ENCODE measurements around the gene ZC3H18.

ZC3H18 gene

DNA sequence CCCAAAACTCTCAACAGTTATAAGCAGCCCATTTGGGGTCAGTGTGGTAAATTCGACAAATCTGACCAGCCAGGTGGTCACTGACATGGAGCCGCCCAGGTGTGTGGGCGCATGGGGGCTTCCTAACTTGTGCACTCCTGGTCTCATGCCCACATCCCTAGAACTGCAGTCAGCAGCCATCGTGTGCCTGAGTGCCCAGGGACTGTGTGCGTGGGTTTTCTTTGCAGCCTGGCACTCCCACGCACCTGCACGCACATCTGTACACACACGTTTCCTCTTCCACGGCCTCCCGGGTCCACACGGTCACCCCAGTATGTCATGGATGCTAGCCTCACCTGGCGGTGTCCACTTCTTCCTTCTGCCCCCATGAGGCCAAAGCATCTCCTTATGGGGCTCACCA, 38.9 kb upstream of the ZC3H18 start:
- peak overlapping the region; percentile 17 for H3K4me3 ChIP-seq (ENCODE audit: low read depth, low read length)
- TF ChIP-seq POLR2A (IDR thresholded peaks at IDR 0.05; ENCODE audit: extremely low read depth, insufficient read length) (no peak), MYC (IDR thresholded peaks at IDR 0.05; ENCODE audit: low read depth, low read length) (no peak)
- TF ChIP-seq, protein P1, sequence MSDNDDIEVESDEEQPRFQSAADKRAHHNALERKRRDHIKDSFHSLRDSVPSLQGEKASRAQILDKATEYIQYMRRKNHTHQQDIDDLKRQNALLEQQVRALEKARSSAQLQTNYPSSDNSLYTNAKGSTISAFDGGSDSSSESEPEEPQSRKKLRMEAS (IDR thresholded peaks at IDR 0.05; ENCODE audit: low read depth, low read length): no peak
- TF ChIP-seq, protein P2, sequence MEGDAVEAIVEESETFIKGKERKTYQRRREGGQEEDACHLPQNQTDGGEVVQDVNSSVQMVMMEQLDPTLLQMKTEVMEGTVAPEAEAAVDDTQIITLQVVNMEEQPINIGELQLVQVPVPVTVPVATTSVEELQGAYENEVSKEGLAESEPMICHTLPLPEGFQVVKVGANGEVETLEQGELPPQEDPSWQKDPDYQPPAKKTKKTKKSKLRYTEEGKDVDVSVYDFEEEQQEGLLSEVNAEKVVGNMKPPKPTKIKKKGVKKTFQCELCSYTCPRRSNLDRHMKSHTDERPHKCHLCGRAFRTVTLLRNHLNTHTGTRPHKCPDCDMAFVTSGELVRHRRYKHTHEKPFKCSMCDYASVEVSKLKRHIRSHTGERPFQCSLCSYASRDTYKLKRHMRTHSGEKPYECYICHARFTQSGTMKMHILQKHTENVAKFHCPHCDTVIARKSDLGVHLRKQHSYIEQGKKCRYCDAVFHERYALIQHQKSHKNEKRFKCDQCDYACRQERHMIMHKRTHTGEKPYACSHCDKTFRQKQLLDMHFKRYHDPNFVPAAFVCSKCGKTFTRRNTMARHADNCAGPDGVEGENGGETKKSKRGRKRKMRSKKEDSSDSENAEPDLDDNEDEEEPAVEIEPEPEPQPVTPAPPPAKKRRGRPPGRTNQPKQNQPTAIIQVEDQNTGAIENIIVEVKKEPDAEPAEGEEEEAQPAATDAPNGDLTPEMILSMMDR (IDR thresholded peaks at IDR 0.05; ENCODE audit: low read depth, low read length): no peak
- DNase-seq (ENCODE audit: low read depth): peak; percentile 53

DNA sequence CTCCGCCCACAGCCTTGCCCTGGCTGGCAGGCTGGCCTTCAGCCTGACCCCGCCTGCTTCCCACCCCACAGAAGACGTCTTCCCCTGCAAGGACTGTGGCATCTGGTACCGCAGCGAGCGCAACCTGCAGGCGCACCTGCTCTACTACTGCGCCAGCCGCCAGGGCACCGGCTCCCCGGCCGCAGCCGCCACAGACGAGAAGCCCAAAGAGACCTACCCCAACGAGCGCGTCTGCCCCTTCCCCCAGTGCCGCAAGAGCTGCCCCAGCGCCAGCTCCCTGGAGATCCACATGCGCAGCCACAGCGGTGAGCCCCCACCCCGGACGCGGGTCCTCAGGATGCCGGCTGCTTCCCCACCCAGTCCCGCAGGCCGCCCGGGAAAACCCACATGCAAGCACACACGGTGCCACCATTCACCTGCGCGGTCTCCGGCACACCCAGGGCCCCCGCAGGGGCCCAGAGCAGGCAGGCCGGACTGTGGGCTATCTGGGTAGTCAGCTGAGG, 38.2 kb upstream of the ZC3H18 start:
- peak; percentile 64 for DNase-seq (ENCODE audit: low read depth)
- H3K4me3 ChIP-seq (ENCODE audit: low read depth, low read length): no peak overlapping the region
- TF ChIP-seq MYC (IDR thresholded peaks at IDR 0.05; ENCODE audit: low read depth, low read length): no peak
- TF ChIP-seq POLR2A (IDR thresholded peaks at IDR 0.05; ENCODE audit: extremely low read depth, insufficient read length): no peak
- TF ChIP-seq, protein P1 (IDR thresholded peaks at IDR 0.05; ENCODE audit: low read depth, low read length): no peak
- TF ChIP-seq, protein P2 (IDR thresholded peaks at IDR 0.05; ENCODE audit: low read depth, low read length): no peak

DNA sequence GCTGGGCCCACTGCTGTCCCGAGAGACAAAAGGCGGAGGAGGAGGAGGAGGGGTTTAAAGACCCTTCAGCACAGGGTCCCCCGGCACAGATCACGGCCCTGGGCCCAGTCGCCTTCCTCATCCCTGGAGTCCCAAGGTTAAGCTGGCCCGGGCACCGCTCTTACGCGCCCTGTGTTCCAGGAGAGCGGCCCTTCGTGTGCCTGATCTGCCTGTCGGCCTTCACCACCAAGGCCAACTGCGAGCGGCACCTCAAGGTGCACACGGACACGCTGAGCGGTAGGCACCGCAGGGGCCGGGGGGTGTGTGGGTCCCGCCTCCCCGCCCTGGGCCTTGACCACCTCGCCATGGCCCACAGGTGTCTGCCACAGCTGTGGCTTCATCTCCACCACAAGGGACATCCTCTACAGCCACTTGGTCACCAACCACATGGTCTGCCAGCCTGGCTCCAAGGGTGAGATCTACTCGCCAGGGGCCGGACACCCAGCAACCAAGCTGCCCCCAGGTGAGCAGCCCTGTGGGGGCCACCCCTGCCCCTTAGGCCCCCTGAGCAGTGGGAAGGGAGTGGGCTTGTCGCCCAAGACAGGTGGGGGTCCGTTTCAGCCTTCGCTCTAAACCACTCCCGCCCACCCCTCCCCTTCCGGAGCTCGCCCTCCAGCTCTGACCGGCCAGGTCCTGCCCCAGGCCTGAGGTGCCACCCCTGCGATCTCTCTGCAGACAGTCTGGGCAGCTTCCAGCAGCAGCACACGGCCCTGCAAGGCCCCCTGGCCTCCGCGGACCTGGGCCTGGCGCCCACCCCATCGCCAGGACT, 37.6 kb upstream of the ZC3H18 start:
- H3K4me3 ChIP-seq (ENCODE audit: low read depth, low read length): no peak overlapping the region
- TF ChIP-seq POLR2A (IDR thresholded peaks at IDR 0.05; ENCODE audit: extremely low read depth, insufficient read length): no peak
- TF ChIP-seq MYC (IDR thresholded peaks at IDR 0.05; ENCODE audit: low read depth, low read length): no peak
- TF ChIP-seq, protein P2 (IDR thresholded peaks at IDR 0.05; ENCODE audit: low read depth, low read length): no peak
- TF ChIP-seq, protein P1 (IDR thresholded peaks at IDR 0.05; ENCODE audit: low read depth, low read length): no peak
- peak; percentile 44 for DNase-seq (ENCODE audit: low read depth)

DNA sequence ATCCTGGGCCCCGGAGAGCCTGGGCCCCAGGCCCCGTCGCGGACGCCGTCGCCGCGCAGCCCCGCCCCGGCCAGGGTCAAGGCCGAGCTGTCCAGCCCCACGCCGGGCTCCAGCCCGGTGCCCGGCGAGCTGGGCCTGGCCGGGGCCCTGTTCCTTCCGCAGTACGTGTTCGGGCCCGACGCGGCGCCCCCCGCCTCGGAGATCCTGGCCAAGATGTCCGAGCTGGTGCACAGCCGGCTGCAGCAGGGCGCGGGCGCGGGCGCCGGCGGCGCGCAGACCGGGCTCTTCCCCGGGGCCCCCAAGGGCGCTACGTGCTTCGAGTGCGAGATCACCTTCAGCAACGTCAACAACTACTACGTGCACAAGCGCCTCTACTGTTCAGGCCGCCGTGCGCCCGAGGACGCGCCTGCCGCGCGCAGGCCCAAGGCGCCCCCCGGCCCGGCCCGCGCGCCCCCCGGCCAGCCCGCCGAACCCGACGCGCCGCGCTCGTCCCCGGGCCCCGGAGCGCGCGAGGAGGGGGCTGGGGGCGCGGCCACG, 36.8 kb upstream of the ZC3H18 start:
- DNase-seq (ENCODE audit: low read depth): no peak
- H3K4me3 ChIP-seq (ENCODE audit: low read depth, low read length): no peak overlapping the region
- TF ChIP-seq, protein P2 (IDR thresholded peaks at IDR 0.05; ENCODE audit: low read depth, low read length): no peak
- TF ChIP-seq POLR2A (IDR thresholded peaks at IDR 0.05; ENCODE audit: extremely low read depth, insufficient read length): no peak
- TF ChIP-seq, protein P1 (IDR thresholded peaks at IDR 0.05; ENCODE audit: low read depth, low read length): no peak
- TF ChIP-seq MYC (IDR thresholded peaks at IDR 0.05; ENCODE audit: low read depth, low read length): no peak

DNA sequence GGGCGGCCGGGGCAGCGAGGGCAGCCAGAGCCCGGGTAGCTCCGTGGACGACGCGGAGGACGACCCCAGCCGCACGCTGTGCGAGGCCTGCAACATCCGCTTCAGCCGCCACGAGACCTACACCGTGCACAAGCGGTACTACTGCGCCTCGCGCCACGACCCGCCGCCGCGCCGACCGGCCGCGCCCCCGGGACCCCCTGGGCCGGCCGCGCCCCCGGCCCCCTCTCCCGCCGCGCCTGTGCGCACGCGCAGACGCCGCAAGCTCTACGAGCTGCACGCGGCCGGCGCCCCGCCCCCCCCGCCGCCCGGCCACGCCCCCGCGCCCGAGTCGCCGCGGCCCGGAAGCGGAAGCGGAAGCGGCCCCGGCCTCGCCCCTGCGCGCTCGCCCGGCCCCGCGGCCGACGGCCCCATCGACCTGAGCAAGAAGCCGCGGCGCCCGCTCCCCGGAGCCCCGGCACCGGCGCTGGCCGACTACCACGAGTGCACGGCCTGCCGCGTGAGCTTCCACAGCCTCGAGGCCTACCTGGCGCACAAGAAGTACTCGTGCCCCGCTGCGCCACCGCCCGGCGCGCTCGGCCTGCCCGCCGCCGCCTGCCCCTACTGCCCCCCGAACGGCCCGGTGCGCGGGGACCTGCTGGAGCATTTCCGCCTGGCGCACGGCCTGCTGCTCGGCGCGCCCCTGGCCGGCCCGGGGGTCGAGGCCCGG, 36.1 kb upstream of the ZC3H18 start:
- peak; percentile 84 for DNase-seq (ENCODE audit: low read depth)
- peak overlapping the region; percentile 50 for H3K4me3 ChIP-seq (ENCODE audit: low read depth, low read length)
- TF ChIP-seq POLR2A (IDR thresholded peaks at IDR 0.05; ENCODE audit: extremely low read depth, insufficient read length) (peak; percentile 61), MYC (IDR thresholded peaks at IDR 0.05; ENCODE audit: low read depth, low read length) (no peak)

Measured in NB4 (cell line).